ENCODE results near the gene FBLN1.

Gene FBLN1

GRCh38 chr22:45644714-45645113 lies 142.0 kb downstream of the FBLN1 start:
- no peak for DNase-seq

- DNase-seq, result no peak
These were observed 142.5 kb downstream of the FBLN1 start for GRCh38 chr22:45645150-45645525.

GRCh38 chr22:45645526-45646414 lies 143.1 kb downstream of the FBLN1 start:
- no peak for DNase-seq

- no peak for DNase-seq
These were observed 145.0 kb downstream of the FBLN1 start for GRCh38 chr22:45647532-45648225.

- DNase-seq, result no peak
These were observed 145.8 kb downstream of the FBLN1 start for GRCh38 chr22:45648301-45649117.

GRCh38 chr22:45649809-45650208 lies 147.1 kb downstream of the FBLN1 start:
- no peak for DNase-seq

- DNase-seq, result no peak
These were observed 148.0 kb downstream of the FBLN1 start for GRCh38 chr22:45650721-45651120.

All from GF-D8 (cell line).